GM23338 (cell line): Measurements from ENCODE around the gene TANC2. TPM values are rescaled to one million over a fixed set of nuclear protein-coding genes. Genes with fewer than 3 reads are reported as not detected.

Experiments
- ATAC-seq: fragments of 200-7000 bp; cut with Tn5 transposase; 3 replicates; pipeline ENCODE4 v1.9.1; 2020
- DNase-seq: peaks from one replicate; pipeline ENCODE4 v3.0.0-alpha.2; 2015; ENCODE audit warnings: low spot score
- H2AFZ ChIP-seq: fragments of 200-600 bp; sonication (generic); 2 replicates; pipeline ENCODE4 v1.8.0; 2016; ENCODE audit warnings: antibody characterized with exemption, mild to moderate bottlenecking, moderate library complexity
- H3F3A ChIP-seq: fragments of 200-600 bp; sonication (generic); replicated peaks from 2 replicates; pipeline ENCODE4 v1.8.0; 2017; ENCODE audit warnings: antibody characterized with exemption, mixed run types, low read depth
- H3K27ac ChIP-seq: fragments of 200-600 bp; sonication (generic); 2 replicates; pipeline ENCODE4 v1.6.1; 2016; ENCODE audit warnings: low read depth
- H3K27me3 ChIP-seq: fragments of 200-600 bp; sonication (generic); 2 replicates; pipeline ENCODE4 v1.8.0; 2016; ENCODE audit warnings: mild to moderate bottlenecking, mixed run types, moderate library complexity; ENCODE audit not compliant: insufficient read depth
- H3K36me3 ChIP-seq: fragments of 200-600 bp; sonication (generic); 2 replicates; pipeline ENCODE4 v1.8.0; 2016; ENCODE audit warnings: mild to moderate bottlenecking; ENCODE audit not compliant: insufficient read depth
- H3K4me1 ChIP-seq: fragments of 200-600 bp; sonication (generic); 2 replicates; pipeline ENCODE4 v1.8.0; 2016; ENCODE audit warnings: mild to moderate bottlenecking, moderate library complexity; ENCODE audit not compliant: insufficient read depth
- H3K4me2 ChIP-seq: fragments of 200-600 bp; sonication (generic); 2 replicates; pipeline ENCODE4 v1.7.1; 2017; ENCODE audit warnings: mixed run types
- H3K4me3 ChIP-seq: fragments of 200-600 bp; sonication (generic); 2 replicates; pipeline ENCODE4 v1.6.1; 2016; ENCODE audit warnings: mixed run types
- H3K79me2 ChIP-seq: fragments of 200-600 bp; sonication (generic); replicated peaks from 2 replicates; pipeline ENCODE4 v1.8.0; 2017; ENCODE audit warnings: mild to moderate bottlenecking; ENCODE audit not compliant: insufficient read depth
- H3K9me2 ChIP-seq: fragments of 200-600 bp; sonication (generic); 2 replicates; pipeline ENCODE4 v1.8.0; 2017; ENCODE audit not compliant: insufficient read depth
- H4K20me1 ChIP-seq: fragments of 200-600 bp; sonication (generic); replicated peaks from 2 replicates; pipeline ENCODE4 v1.8.0; 2017; ENCODE audit warnings: mild to moderate bottlenecking; ENCODE audit not compliant: insufficient read depth
- H3K27ac Mint-ChIP-seq: 2 replicates; pipeline ENCODE4 v1.8.0; 2020; ENCODE audit warnings: inconsistent platforms, mild to moderate bottlenecking, moderate library complexity, mixed read lengths
- H3K27me3 Mint-ChIP-seq: 3 replicates; pipeline ENCODE4 v1.8.0; 2022; ENCODE audit warnings: low read depth, mild to moderate bottlenecking, moderate library complexity, mixed read lengths, inconsistent platforms; ENCODE audit not compliant: insufficient read depth, poor library complexity
- H3K36me3 Mint-ChIP-seq: 3 replicates; pipeline ENCODE4 v1.8.0; 2021; ENCODE audit warnings: low read depth, mild to moderate bottlenecking, inconsistent platforms, moderate library complexity, mixed read lengths
- H3K4me1 Mint-ChIP-seq: 3 replicates; pipeline ENCODE4 v1.8.0; 2020; ENCODE audit warnings: mild to moderate bottlenecking, inconsistent platforms, mixed read lengths
- H3K4me3 Mint-ChIP-seq: 3 replicates; pipeline ENCODE4 v1.8.0; 2021; ENCODE audit warnings: moderate library complexity, mild to moderate bottlenecking, inconsistent platforms, mixed read lengths
- H3K9me3 Mint-ChIP-seq: 3 replicates; pipeline ENCODE4 v1.8.0; 2020; ENCODE audit warnings: moderate library complexity, mild to moderate bottlenecking, inconsistent platforms, mixed read lengths
- CTCF ChIP-seq, 2 experiments: fragments of 200-600 bp in 1 of 2; sonication (generic) in 1 of 2; conservative IDR thresholded peaks; 2 replicates each; pipeline versions ENCODE4 v1.5.1 to v1.6.1; 2016 to 2017; ENCODE audit warnings: antibody characterized with exemption in 2 of 2, low read depth in 2 of 2, mild to moderate bottlenecking in 2 of 2, moderate library complexity in 1 of 2
- EZH2 ChIP-seq: fragments of 200-600 bp; sonication (generic); IDR thresholded peaks from one replicate; pipeline ENCODE4 v1.8.0; 2017; ENCODE audit warnings: antibody characterized with exemption, mild to moderate bottlenecking, low read depth; ENCODE audit not compliant: unreplicated experiment
- EZH2phosphoT487 ChIP-seq: fragments of 200-600 bp; sonication (generic); IDR thresholded peaks from one replicate; pipeline ENCODE4 v1.8.1; 2018; ENCODE audit warnings: antibody characterized with exemption; ENCODE audit not compliant: unreplicated experiment
- JUNB ChIP-seq: IDR thresholded peaks from one replicate; pipeline ENCODE4 v1.6.1; 2016; ENCODE audit warnings: antibody characterized with exemption; ENCODE audit not compliant: unreplicated experiment
- NANOG ChIP-seq: IDR thresholded peaks from 2 replicates; pipeline ENCODE4 v1.6.1; 2016; ENCODE audit warnings: antibody characterized with exemption, borderline replicate concordance
- POLR2AphosphoS5 ChIP-seq: IDR thresholded peaks from 2 replicates; pipeline ENCODE4 v1.6.1; 2016; ENCODE audit warnings: antibody characterized with exemption, low read depth
- ZNF114 ChIP-seq: fragments of 250-450 bp; sonication (Bioruptor Pico); IDR thresholded peaks from 2 replicates; pipeline ENCODE4 v1.5.0; 2020; ENCODE audit warnings: mild to moderate bottlenecking, moderate library complexity
- ZNF331 ChIP-seq: fragments of 250-450 bp; sonication (Bioruptor Pico); IDR thresholded peaks from 2 replicates; pipeline ENCODE4 v1.5.0; 2020; ENCODE audit warnings: low read depth, mild to moderate bottlenecking, moderate library complexity
- polyA plus RNA-seq: library from polyadenylated mRNA; unstranded; fragments of >200 nt; fragmentation: Nextera tagmentation; extraction: Ambion mirVana; gene quantifications from 2 replicates; pipeline ENCODE4 v1.2.1, GENCODE V29; 2016
- total RNA-seq: library from RNA; depleted of rRNA; stranded (reverse); fragments of >200 nt; shearing (Covaris generic); gene quantifications from 2 replicates; pipeline ENCODE4 v1.2.3, GENCODE V29; 2014

The TANC2 gene
- total and polyA plus RNA-seq, 2 experiments from 2014 or later = 1.7 to 5.9 TPM

DNA sequence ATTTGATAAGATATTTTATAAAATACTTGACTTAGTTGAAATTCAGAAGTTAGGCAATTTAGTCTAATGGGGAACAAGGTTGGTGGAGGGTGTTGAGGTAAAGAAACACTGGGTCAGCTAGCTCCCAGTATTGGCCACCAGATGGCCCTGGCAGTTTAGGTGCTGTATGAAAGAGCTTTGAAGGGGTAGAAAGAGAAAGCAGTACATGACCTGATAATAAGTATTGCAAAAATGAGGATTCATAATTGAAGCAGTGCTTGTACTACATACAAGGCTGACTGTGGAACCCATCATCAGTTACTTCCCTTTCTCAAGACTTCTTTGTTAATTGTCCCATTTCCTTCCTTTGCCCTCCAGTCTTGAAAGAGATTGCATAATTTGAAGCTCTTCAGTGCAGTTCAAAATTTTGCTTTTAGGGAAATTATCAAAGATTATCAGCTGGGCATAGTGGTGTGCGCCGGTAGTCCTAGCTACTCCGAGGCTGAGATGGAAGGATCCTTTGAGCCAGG is 29.4 kb downstream of the TANC2 start:
- TF ChIP-seq CTCF (conservative IDR thresholded peaks at IDR 0.05; ENCODE audit: low read depth in 2 of 2) (peak; percentile 72 to 77), JUNB (no peak), ZNF331 (CRISPR knock-in tag) (no peak), EZH2 (no peak), NANOG (no peak)
- no peak overlapping the region for H3K27ac ChIP-seq
- ATAC-seq (peak; percentile 90), DNase-seq (peak; percentile 69)
- no peaks in the 10 kb centered on the region for H3K27me3 ChIP-seq
- H4K20me1 ChIP-seq = no peaks in the 10 kb centered on the region
- no peaks in the 10 kb centered on the region for H3K36me3 Mint-ChIP-seq
- H3F3A ChIP-seq = no peaks in the 10 kb centered on the region
- no peak overlapping the region for H3K4me3 Mint-ChIP-seq
- H3K79me2 ChIP-seq = no peaks in the 10 kb centered on the region
- no peak overlapping the region for H3K27ac Mint-ChIP-seq
- H3K9me2 ChIP-seq = no peaks in the 10 kb centered on the region
- H3K4me1 ChIP-seq = no peaks in the 10 kb centered on the region
- H3K27me3 Mint-ChIP-seq = no peaks in the 10 kb centered on the region
- H3K4me2 ChIP-seq = no peak overlapping the region
- H3K9me3 Mint-ChIP-seq = no peaks in the 10 kb centered on the region
- no peak overlapping the region for H3K4me3 ChIP-seq
- H3K4me1 Mint-ChIP-seq = 0 out of 3 replicates have a peak, but pooled peaks cover 5% of the 10 kb centered on the region
- no peaks in the 10 kb centered on the region for H3K36me3 ChIP-seq
- H2AFZ ChIP-seq = no peak overlapping the region

- H3K79me2 ChIP-seq = no peaks in the 10 kb centered on the region
Observed at GRCh38 chr17:62996221-62996620, 30.2 kb downstream of the TANC2 start.

GRCh38 chr17:62998166-62998565 is 32.1 kb downstream of the TANC2 start:
- Histone ChIP-seq H3K9me2 (no peaks in the 10 kb centered on the region), H3K79me2 (no peaks in the 10 kb centered on the region), H3K4me1 (no peaks in the 10 kb centered on the region), H3K4me2 (no peak overlapping the region), H2AFZ (no peak overlapping the region), H3K36me3 (no peaks in the 10 kb centered on the region), H3K4me3 (no peak overlapping the region), H3K27ac (no peak overlapping the region), H4K20me1 (no peaks in the 10 kb centered on the region), H3F3A (no peaks in the 10 kb centered on the region), H3K27me3 (no peaks in the 10 kb centered on the region)
- DNase-seq (no peak), ATAC-seq (no peak)
- Mint-ChIP-seq H3K4me3 (no peak overlapping the region), H3K27ac (no peak overlapping the region), H3K36me3 (no peaks in the 10 kb centered on the region), H3K27me3 (no peaks in the 10 kb centered on the region), H3K4me1 (0 out of 3 replicates have a peak, but pooled peaks cover 5% of the 10 kb centered on the region), H3K9me3 (no peaks in the 10 kb centered on the region)
- TF ChIP-seq ZNF114 (CRISPR knock-in tag) (no peak), CTCF (conservative IDR thresholded peaks at IDR 0.05; ENCODE audit: low read depth in 2 of 2) (no peak)

More at GRCh38 chr17:62996221-62996620, 30.2 kb downstream of the TANC2 start:
- Histone ChIP-seq H3K4me2 (no peak overlapping the region), H3K36me3 (no peaks in the 10 kb centered on the region), H3K9me2 (no peaks in the 10 kb centered on the region), H3F3A (no peaks in the 10 kb centered on the region), H4K20me1 (no peaks in the 10 kb centered on the region), H3K27me3 (no peaks in the 10 kb centered on the region), H3K4me1 (no peaks in the 10 kb centered on the region), H2AFZ (no peak overlapping the region), H3K4me3 (no peak overlapping the region), H3K27ac (no peak overlapping the region)
- no peak overlapping the region for H3K27ac Mint-ChIP-seq
- no peak overlapping the region for H3K4me3 Mint-ChIP-seq
- H3K27me3 Mint-ChIP-seq = no peaks in the 10 kb centered on the region
- DNase-seq = no peak
- TF ChIP-seq EZH2 = no peak
- no peak for TF ChIP-seq EZH2phosphoT487
- no peak for TF ChIP-seq NANOG
- TF ChIP-seq POLR2AphosphoS5 = no peak
- no peaks in the 10 kb centered on the region for H3K9me3 Mint-ChIP-seq
- ATAC-seq = no peak
- H3K36me3 Mint-ChIP-seq = no peaks in the 10 kb centered on the region
- 0 out of 3 replicates have a peak, but pooled peaks cover 5% of the 10 kb centered on the region for H3K4me1 Mint-ChIP-seq
